Caco-2 (cell line): ENCODE data around the gene NECTIN1. TPM values are rescaled to one million over a fixed set of nuclear protein-coding genes. Genes with fewer than 3 reads are reported as not detected.
A peak's percentile ranks its signal among the peaks of the same experiment; 100 is the strongest.

Experiments
- BruUV-seq: library from RNA; stranded (reverse); fragments of 400-500 nt; replicated peaks from 2 replicates; lab custom pipeline; 2021; lab: Mats Ljungman, UMichigan
- CTCF ChIA-PET: fragments of 300-600 bp; sonication (Branson Sonifier 250); formaldehyde crosslinking; loops from one replicate; lab custom pipeline; 2022; ENCODE audit warnings: antibody characterized with exemption; lab: Charles Lee
- POLR2A ChIA-PET: fragments of 300-600 bp; sonication (Branson Sonifier 250); formaldehyde crosslinking; loops from one replicate; lab custom pipeline; 2022; ENCODE audit warnings: antibody characterized with exemption; lab: Charles Lee
- DNase-seq, 2 experiments: peaks; one replicate each; pipeline versions ENCODE4 v3.0.0 to v3.0.0-alpha.2; 2020 to 2022
- H3K27me3 ChIP-seq: replicated peaks from 2 replicates; pipeline ENCODE4 v1.6.0; 2011; ENCODE audit warnings: low read length; ENCODE audit not compliant: control insufficient read depth, insufficient read depth
- H3K36me3 ChIP-seq: 2 replicates; pipeline ENCODE4 v1.5.1; 2011; ENCODE audit warnings: low read length; ENCODE audit not compliant: control insufficient read depth, insufficient read depth
- H3K4me1 ChIP-seq: fragments of 250-450 bp; sonication (Bioruptor Pico); 2 replicates; pipeline ENCODE4 v1.5.1; 2020; ENCODE audit warnings: mild to moderate bottlenecking
- H3K4me3 ChIP-seq: 2 replicates; pipeline ENCODE4 v1.5.1; 2011; ENCODE audit warnings: low read depth, mild to moderate bottlenecking, control low read depth, low read length
- H3K9me3 ChIP-seq: fragments of 250-450 bp; sonication (Bioruptor Pico); 2 replicates; pipeline ENCODE4 v1.5.1; 2020; ENCODE audit warnings: mild to moderate bottlenecking, moderate library complexity
- H3K27ac Mint-ChIP-seq: one replicate; pipeline ENCODE4 v1.8.0; 2022; ENCODE audit warnings: mixed read lengths; ENCODE audit not compliant: unreplicated experiment
- H3K27me3 Mint-ChIP-seq: one replicate; pipeline ENCODE4 v1.8.0; 2022; ENCODE audit warnings: mixed read lengths; ENCODE audit not compliant: insufficient read depth, unreplicated experiment
- H3K36me3 Mint-ChIP-seq: one replicate; pipeline ENCODE4 v1.8.0; 2022; ENCODE audit warnings: mild to moderate bottlenecking, mixed read lengths; ENCODE audit not compliant: insufficient read depth, unreplicated experiment
- H3K4me1 Mint-ChIP-seq: one replicate; pipeline ENCODE4 v1.8.0; 2022; ENCODE audit warnings: low read depth, mixed read lengths; ENCODE audit not compliant: unreplicated experiment
- H3K4me3 Mint-ChIP-seq: one replicate; pipeline ENCODE4 v1.8.0; 2022; ENCODE audit warnings: mild to moderate bottlenecking, moderate library complexity, mixed read lengths; ENCODE audit not compliant: unreplicated experiment
- H3K9me3 Mint-ChIP-seq: one replicate; pipeline ENCODE4 v1.8.0; 2022; ENCODE audit warnings: mixed read lengths; ENCODE audit not compliant: unreplicated experiment
- CTCF ChIP-seq, 2 experiments: fragments of 200-600 bp in 1 of 2; IDR thresholded peaks; 1 replicate in 1 of 2; 2 replicates in 1 of 2; pipeline versions ENCODE4 v1.5.1 to v1.8.0; 2011 to 2022; ENCODE audit warnings: antibody characterized with exemption in 1 of 2, control low read depth in 1 of 2, inconsistent platforms in 1 of 2, low read depth in 1 of 2, low read length in 1 of 2, mild to moderate bottlenecking in 1 of 2, moderate library complexity in 1 of 2; ENCODE audit not compliant: insufficient read depth in 1 of 2, severe bottlenecking in 1 of 2, unreplicated experiment in 1 of 2
- intact Hi-C: fragments of 100-400 bp; cut with micrococcal nuclease; formaldehyde crosslinking; loops from one replicate; pipeline ENCODE4 v1.10.0; 2022; ENCODE audit not compliant: unreplicated experiment
- total RNA-seq: library from RNA; stranded (reverse); gene quantifications from 2 replicates; pipeline ENCODE4 v1.2.3, GENCODE V29; 2022

The NECTIN1 gene
- total RNA-seq, 1 experiment from 2014 or later = 60.1 TPM

DNA sequence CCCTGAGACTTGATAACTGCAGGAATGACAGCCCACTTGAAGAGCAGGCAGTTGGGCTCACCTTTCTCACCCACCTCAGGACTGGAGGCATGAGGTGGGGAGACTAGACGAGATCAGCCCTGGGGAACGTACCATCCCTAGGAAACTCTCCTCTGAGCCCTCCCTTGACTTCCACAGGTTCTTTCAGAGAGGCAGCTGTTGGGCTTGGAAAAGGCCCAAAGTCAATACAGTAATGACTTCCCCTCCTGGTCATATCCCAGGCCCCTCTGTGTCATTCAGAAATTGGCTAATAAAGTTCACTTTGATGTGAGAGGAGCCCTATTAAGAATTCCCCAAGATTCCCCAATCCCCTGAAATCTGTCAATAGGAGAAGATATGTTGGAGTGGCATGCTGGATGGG is 5.8 kb upstream of the NECTIN1 start:
- Histone ChIP-seq H3K9me3 (no peaks in the 10 kb centered on the region), H3K4me1 (peaks cover 14% of the 10 kb centered on the region), H3K27me3 (no peaks in the 10 kb centered on the region), H3K36me3 (no peaks in the 10 kb centered on the region), H3K4me3 (no peak overlapping the region)
- H3K27ac Mint-ChIP-seq = no peak overlapping the region
- POLR2A ChIA-PET = no interaction called here
- no peaks in the 10 kb centered on the region for H3K9me3 Mint-ChIP-seq
- intact Hi-C loops = loop anchor here (10.0 kb wide), 1 partner anchor 260 kb away; no protein-coding TSS in a partner anchor
- no TSS peak for BruUV-seq
- H3K36me3 Mint-ChIP-seq = no peaks in the 10 kb centered on the region
- H3K4me3 Mint-ChIP-seq = no peak overlapping the region
- CTCF ChIA-PET = no interaction called here
- no peak for TF ChIP-seq CTCF (IDR thresholded peaks at IDR 0.05; ENCODE audit: insufficient read depth in 1 of 2, low read depth in 1 of 2, low read length in 1 of 2, severe bottlenecking in 1 of 2, unreplicated experiment in 1 of 2)
- no peak for DNase-seq
- H3K27me3 Mint-ChIP-seq = peaks cover 5% of the 10 kb centered on the region
- H3K4me1 Mint-ChIP-seq = peaks cover 24% of the 10 kb centered on the region

GRCh38 chr11:119730789-119731386 is 1.9 kb upstream of the NECTIN1 start:
- ChIA-PET POLR2A (no interaction called here), CTCF (no interaction called here)
- intact Hi-C loops = loop anchor here (10.0 kb wide), 1 partner anchor 264 kb away; no protein-coding TSS in a partner anchor
- Histone ChIP-seq H3K9me3 (no peaks in the 10 kb centered on the region), H3K36me3 (0 out of 2 replicates have a peak, but pooled peaks cover 1% of the 10 kb centered on the region), H3K4me3 (no peak overlapping the region), H3K27me3 (no peaks in the 10 kb centered on the region), H3K4me1 (peaks cover 9% of the 10 kb centered on the region)
- BruUV-seq = no TSS peak
- no peak for TF ChIP-seq CTCF (IDR thresholded peaks at IDR 0.05; ENCODE audit: insufficient read depth in 1 of 2, low read depth in 1 of 2, low read length in 1 of 2, severe bottlenecking in 1 of 2, unreplicated experiment in 1 of 2)
- no peak overlapping the region for H3K4me3 Mint-ChIP-seq
- peaks cover 6% of the 10 kb centered on the region for H3K4me1 Mint-ChIP-seq
- no peak for DNase-seq
- H3K27ac Mint-ChIP-seq = no peak overlapping the region
- no peaks in the 10 kb centered on the region for H3K9me3 Mint-ChIP-seq
- peaks cover 5% of the 10 kb centered on the region for H3K27me3 Mint-ChIP-seq
- peaks cover 6% of the 10 kb centered on the region for H3K36me3 Mint-ChIP-seq

GRCh38 chr11:119729951-119730613 is 1.1 kb upstream of the NECTIN1 start:
- peaks cover 5% of the 10 kb centered on the region for H3K27me3 Mint-ChIP-seq

More at GRCh38 chr11:119729951-119730613, 1.1 kb upstream of the NECTIN1 start:
- no peaks in the 10 kb centered on the region for H3K9me3 ChIP-seq
- peak overlapping the region; percentile 89 for H3K4me3 Mint-ChIP-seq
- peaks cover 14% of the 10 kb centered on the region for H3K4me1 Mint-ChIP-seq
- no peaks in the 10 kb centered on the region for H3K27me3 ChIP-seq
- no peak overlapping the region for H3K27ac Mint-ChIP-seq
- DNase-seq = no peak
- no peak for TF ChIP-seq CTCF (IDR thresholded peaks at IDR 0.05; ENCODE audit: insufficient read depth in 1 of 2, low read depth in 1 of 2, low read length in 1 of 2, severe bottlenecking in 1 of 2, unreplicated experiment in 1 of 2)
- intact Hi-C loops = loop anchor here (1.0 to 10.0 kb wide), 9 partner anchors 36 to 378 kb away; no protein-coding TSS in a partner anchor
- peaks cover 13% of the 10 kb centered on the region for H3K4me1 ChIP-seq
- H3K36me3 Mint-ChIP-seq = peaks cover 6% of the 10 kb centered on the region
- no peak overlapping the region for H3K4me3 ChIP-seq
- H3K36me3 ChIP-seq = 0 out of 2 replicates have a peak, but pooled peaks cover 1% of the 10 kb centered on the region
- POLR2A ChIA-PET = interaction anchor here (0.9 to 1.4 kb wide), 2 partner anchors 17 to 27 kb away, joined by 3 to 6 read pairs; no protein-coding TSS in a partner anchor
- BruUV-seq = no TSS peak
- no peaks in the 10 kb centered on the region for H3K9me3 Mint-ChIP-seq
- CTCF ChIA-PET = interaction anchor here (0.5 to 3.0 kb wide), 38 partner anchors 9 to 378 kb away, joined by 3 to 48 read pairs (median 6); no protein-coding TSS in a partner anchor
